Right forelimb (tissue), 1 donor: ENCODE results near the gene PHF2.

Experiments
- DNase-seq: peaks from one replicate; pipeline ENCODE4 v3.0.0-alpha.2; 2018

PHF2 gene

GRCh38 chr9:93569621-93570174 is 6.7 kb upstream of the PHF2 start:
- DNase-seq: no peak

DNA sequence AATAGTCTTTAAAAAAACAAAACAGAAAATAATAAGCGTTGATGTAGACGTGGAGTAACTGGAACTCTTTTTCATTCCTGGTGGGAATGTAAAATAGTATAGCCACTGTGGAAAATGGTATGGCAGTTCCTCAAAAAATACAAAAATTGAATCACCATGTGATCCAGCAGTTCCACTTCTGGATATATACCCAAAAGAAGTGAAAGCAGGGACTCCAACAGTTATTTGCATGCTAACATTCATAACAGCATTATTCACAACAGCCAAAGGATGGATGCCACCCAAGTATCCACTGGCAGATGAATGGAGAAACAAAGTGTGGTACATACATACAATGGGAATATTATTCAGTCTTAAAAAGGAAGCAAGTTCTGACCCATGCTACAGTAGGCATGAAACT is 4.2 kb upstream of the PHF2 start:
- DNase-seq: no peak

- no peak for DNase-seq
Measured at GRCh38 chr9:93572636-93573515, 3.5 kb upstream of the PHF2 start.

- DNase-seq: no peak
Measured at GRCh38 chr9:93573516-93573828, 2.9 kb upstream of the PHF2 start.

- no peak for DNase-seq
Measured at GRCh38 chr9:93574091-93574899, 2.1 kb upstream of the PHF2 start.

DNA sequence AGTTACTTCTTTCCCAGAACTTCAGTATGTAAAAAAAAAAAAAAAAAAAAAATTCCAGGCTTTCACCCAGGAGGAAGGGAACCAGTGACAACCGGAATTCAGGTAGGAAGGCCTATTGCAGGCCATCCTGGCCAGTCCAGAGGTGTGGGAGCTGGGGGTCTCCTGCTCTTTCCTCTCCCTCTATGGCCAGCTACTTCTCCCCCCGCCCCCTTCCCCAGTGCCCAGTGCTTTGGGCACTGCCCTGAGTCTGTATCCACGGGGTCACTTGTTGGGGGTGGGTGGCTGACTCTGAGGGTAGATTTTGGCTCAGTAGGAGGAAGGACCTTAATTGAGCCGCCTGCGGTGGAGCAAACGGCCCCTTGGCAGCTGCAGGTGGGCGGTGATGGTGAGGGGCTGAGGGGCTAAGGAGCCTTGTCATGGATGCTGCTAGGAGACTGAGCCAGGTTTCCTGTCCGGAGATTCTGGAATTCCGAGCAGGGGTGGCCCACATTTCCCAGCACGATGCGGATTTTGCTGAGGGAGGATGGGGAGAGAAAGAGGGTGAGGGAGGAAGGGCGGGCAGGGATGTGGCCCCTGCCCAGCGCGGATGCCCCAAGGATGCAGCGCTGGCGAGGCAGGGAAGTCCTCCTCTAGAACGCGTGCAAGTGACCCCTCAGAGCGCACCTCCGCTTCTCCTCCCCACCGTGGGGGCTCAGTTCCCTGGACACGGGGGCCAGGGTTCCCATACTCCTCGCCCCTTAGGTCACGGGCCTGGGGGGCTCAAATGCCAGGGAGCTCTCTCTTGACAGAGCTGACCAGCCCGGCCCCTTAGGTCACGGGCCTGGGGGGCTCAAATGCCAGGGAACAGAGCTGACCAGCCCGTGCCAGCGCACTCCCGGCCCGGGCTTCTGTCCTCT is 1.2 kb upstream of the PHF2 start:
- DNase-seq: no peak

DNA sequence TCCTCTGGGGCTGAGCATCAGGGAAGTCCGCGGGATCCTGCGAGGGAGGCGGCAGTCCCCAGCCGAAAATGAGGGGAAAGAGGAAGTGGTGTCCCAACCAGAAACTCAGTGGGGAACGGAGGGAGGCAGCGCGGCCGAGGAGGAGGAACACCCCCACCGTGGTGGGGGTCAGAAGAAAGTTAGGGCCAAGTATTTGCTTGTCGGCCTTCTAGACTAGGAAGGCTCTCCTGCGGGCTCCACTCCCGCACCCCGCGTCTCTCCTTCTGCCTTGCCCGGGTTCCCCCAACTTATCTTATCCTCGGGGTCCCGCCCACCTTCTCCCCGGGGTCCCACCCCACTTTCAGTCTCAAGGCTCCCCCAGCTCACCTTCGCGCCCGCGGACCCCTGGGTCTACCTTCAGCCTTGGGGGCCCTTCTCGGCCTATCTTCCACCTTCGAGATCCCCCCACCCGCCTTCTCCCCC is 557 bp upstream of the PHF2 start:
- peak; percentile 71 for DNase-seq

DNA sequence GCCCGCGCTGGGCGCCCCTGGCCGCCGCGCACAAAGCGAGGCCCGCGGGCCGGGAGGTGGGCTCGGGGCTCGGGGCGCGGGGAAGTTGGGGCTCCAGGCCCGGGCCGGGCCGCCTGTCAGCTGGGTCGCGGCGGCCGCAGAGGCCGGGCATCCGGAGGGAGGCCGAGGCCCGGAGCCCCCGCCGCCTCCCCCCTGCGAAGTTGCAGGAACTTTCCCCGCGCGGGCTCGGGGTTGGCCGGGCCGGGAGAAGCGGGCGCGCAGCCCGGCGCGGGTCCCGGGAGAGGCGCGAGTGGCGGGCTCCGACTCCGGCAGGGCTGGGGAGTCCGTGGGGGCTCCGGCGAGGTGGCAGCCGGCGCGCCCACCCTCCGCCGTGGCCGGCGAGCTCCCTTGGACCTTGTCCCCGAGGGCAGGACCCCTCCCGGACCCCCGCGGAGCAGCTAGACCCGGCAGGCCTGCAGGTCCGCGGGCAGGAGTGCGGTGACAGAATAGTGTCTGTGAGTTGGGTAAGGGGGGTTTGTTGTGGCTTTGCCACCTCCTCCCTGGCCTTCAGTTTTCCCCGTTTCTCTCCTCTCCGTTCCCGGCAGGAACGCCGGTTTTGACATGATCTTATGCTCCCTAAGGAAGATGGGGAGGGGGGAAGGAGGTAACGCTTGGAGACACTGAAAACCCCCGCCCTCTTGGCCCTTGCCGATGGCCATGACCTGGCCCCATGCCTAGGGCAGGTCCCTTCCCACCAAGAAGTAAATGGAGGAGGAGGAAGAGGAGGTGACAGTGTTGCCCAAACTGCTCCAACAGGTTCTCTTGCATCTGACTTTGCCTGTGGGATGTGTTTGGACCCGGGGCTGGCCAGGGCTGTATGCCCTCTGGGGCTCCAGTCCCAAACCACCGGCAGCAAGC is 942 bp downstream of the PHF2 start:
- peak; percentile 67 for DNase-seq

GRCh38 chr9:93577975-93578682 is 1.7 kb downstream of the PHF2 start:
- no peak for DNase-seq

- no peak for DNase-seq
Measured at GRCh38 chr9:93578844-93579243, 2.5 kb downstream of the PHF2 start.

DNA sequence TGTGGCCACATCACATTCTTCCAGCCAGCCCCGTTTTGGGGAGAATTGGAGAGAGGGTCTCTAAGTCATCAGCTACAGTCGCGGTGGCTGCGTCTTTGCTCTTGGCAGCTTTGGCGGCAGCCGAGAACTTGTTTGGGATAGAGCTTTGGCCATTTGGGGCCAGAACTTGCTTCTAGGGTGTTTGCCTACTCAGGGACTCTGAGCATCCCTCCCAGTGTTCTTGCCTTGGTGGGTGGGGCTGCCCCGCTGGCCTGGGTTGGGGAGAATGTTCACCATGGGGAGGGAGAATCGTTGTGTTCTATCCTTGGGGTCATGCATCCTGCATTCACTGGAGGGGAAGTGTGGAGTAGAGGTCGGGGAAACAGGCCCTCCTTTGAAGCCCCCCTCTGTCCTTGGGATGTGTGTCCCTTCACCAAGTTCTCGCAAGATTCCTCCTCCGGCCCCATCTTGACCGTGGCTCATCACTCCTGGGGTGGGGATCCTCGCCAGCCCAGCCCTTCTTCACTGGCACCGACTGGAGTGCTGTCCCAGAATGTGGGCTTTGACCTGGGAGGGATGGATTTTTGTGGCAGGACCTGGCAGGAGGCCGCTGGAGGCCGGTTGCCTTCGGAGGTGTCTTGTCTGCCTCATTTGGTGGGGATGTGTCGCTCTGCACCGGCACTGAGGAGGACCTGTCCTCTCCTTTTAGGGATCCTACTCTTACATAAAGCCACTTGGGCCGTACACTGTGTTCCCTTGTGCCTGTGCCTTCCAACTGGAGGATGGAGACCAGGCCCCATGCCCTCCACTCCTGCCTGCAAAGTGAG is 3.5 kb downstream of the PHF2 start:
- no peak for DNase-seq

GRCh38 chr9:93580654-93581380 is 4.4 kb downstream of the PHF2 start:
- no peak for DNase-seq

DNA sequence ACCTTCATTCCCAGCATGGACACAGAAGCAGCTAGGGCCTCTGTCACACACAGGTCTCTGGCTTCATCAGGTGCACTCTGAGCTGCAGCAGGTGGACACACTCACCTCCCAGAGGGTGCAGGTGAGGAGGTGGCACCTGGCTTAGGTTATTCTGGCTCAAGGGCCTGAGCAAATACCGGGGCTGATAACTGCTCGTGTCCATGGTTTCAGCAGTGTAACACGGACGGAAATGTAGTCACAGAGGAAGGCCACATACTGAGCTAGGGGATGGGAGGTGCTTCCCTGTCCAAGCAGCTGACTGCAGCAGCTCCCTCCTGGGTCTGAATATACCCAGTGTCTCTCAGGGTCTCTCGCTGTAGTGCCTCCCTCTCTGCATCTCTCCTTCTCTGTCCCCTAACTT is 5.7 kb downstream of the PHF2 start:
- DNase-seq: no peak

GRCh38 chr9:93582550-93582949 is 6.2 kb downstream of the PHF2 start:
- no peak for DNase-seq

GRCh38 chr9:93585259-93585658 is 8.9 kb downstream of the PHF2 start:
- DNase-seq: no peak

DNA sequence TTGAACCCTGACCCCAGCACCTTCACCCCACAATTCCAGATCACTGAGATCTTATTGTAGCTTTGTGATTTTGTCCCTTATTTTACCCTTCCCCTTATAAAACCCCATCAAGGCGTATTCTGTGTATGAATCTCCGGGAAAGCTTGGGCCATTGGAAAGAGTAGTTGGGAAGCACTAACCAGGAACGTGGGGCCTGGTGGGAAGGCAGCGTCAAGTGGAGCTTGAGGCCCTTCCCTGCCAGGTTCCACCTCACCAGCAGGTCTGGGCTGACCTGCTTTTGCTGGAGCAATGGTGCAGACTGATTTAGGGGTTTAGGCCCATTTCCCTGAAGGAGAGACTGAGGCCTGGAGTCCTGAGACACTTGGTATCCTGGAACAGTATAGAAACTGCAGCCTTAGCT is 9.3 kb downstream of the PHF2 start:
- DNase-seq: no peak

- no peak for DNase-seq
Measured at GRCh38 chr9:93586290-93587057, 10.1 kb downstream of the PHF2 start.

GRCh38 chr9:93587284-93587650 is 10.9 kb downstream of the PHF2 start:
- no peak for DNase-seq
